OCI-M1 (cell line): ENCODE measurements around the gene CCDC192.

Source experiments
- DNase-seq: peaks from one replicate; lab custom pipeline; 2025; lab: John Stamatoyannopoulos, UW

CCDC192 gene

DNA sequence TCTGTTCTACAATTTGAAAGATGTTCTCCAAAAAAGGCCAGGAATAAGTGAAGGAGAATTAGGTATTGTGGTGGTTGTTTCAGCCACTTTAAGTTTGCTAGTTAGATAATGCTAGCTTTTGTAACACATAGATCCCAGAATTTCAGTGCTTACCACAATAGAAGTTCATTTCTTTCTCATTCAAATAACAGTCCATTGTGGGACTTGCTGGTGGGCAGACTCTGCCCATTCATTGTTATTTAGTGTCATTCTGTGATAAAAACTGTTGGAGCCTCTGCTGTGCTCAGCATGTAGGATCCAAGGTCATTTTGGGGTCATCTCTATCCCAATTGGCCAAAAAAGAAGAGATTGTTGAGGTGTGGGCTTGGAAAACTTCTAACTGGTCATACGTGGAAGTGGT is 106.8 kb downstream of the CCDC192 start:
- no peak for DNase-seq

DNA sequence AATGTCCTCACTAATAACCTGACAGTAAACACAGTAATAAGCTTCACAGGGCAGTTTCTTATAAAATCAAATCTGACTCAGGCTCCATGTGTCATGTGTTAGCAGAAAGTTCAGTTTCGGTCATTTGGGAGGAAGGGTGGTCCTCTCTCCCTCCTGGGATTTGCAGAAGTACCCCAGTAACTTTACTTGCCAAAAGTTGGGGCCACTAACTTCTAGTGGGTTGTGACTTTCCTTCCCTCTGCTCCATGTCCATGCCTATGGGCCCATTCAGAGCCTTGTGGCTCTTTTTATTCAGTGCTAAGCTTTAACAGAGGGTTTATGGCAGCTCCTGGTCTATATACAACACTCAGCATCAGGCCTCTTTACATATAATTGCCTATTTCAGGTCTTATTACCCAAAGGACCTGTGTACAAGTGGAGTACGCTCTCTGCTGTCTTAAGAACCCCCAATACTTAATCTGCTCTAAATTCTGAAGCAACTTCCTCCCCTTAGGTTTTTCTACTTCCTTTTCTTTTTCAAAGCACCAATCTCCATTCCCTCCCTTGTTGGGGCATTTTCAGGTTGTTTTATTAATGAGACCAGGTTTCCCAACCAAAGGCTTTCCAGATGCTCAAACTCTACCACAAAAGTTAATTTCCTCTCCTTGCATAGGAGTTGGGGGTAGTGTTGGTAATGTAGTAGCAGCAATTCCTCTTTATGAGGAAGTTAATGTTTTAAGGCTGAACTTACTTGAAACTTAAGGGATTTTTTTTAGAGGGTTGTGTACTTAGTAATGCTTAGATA is 107.7 kb downstream of the CCDC192 start:
- no peak for DNase-seq

DNA sequence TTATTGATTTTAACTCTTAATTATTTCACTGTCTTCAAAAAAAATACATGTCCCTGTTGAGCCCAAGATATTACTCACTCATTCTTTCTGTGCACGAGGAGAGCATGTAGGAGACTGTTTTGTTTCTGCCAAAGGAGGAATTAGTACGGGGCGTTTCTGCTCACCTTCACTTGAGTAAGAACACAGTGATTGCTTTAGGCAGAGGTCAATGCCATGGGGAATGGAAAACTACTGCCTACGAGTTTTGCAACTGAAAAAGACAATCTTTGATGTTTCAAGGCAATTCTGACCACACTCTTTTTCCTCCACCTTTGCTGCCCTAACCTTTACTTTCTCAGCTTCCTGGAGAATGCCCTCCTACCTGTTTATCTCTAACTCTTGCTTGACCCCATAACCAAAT is 109.4 kb downstream of the CCDC192 start:
- DNase-seq: no peak

DNA sequence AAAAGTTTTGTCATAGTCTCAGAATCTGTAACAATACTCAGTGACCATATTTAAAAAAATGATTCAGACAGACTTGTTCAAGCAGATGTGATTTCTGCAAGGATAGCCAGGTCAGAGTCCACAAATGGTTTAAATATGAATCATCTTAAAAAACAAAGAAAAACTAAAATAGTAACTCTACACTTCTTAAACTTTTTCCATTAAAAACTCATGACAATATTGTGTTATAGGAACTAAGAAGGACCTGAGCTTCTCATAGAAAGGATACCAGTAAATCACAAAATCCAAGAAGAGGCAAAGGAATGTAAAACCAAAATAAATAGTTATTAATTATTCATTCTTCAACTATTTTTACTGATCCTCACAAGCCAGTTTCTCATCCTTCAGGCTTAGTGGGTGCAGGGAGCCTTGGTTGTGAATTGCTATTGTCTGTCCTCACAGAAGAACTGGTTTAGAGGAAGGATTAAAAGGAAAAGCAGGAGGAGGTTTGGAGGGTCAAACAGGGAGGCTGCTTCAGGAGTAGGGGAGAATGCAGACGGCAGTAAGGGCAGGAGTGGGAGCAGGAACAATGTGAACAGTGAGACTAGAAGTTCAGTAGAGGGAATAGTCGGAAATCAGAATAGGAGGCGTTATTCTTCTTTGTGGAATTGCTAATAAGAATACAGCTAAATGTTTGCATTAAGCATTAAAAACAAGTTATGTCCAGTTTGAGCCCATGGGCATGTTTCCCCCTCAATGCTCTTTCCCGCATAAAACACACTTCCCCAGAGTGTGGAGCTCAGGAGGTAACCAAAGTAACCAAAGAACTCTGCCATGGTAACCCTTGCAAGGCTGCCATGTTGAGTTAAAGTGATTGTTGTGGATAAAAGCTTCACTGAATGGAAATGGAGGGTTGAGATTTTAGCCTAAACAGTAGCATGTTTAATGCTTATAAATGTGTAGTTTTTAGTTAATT is 110.7 kb downstream of the CCDC192 start:
- no peak for DNase-seq

DNA sequence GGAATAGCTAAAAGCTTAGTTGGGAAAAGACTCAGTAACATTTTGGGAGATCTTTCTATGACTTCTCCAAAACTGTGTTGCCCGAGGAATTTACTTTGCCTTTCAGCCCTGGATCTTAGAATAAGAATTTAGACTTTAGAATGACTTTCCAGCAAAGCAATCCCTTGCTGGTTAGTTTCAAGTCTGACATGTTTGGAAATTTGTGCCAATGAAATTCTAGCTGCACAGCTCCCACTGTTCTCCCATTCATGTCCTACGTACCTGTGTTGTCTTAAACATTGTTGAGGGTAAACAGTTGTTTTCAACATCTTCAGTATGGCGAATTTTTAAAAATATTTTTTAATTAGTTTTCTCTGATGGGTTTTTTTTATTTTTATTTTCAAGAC is 111.4 kb downstream of the CCDC192 start:
- DNase-seq: no peak

DNA sequence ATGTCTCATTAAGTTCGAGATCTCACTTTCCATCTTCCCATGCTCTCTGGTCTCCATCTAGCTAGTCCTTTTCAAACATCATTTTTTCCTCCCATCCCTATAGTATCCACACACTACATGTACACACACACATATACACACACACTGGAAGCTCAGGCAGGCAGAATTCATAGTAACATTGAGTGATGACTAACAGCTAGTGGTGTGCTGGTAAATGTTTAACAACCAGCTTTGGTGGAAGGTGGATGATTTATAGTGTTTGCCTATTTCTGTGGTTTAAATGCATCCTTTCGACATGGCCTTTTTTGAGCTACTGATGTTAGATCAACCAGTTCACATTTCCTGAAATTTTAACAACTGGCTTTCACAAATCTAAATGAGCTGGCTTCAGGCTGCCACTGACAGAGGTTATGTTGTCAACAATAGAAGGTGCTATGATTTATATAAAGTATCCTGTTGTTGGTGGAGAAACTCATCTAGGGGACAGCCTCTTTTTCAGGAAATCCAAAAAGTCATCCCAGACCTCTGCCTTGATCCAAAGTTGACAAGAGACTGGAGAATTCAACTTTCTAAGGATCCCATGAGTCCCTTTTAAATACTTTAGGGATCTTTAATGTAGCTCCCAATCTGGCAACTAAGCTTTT is 117.8 kb downstream of the CCDC192 start:
- no peak for DNase-seq

DNA sequence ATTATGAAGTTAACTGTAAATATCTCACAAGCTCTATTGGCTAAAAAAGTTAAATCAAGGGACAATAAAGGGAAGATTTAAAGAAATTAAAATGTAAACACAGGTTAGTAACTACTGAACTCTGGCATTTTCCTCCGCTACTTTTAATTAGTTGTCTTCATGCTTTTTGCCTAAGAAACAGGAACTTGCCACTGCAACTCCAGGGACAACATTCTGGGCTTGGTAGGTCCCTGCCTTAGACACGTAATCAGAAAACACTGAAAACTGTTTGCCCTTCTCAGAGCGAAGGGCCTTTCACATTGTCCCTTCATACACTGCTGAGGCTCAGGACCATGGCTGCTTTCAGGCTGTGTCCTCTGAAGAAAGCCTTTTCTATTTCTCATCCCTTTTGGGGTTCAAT is 118.7 kb downstream of the CCDC192 start:
- no peak for DNase-seq

DNA sequence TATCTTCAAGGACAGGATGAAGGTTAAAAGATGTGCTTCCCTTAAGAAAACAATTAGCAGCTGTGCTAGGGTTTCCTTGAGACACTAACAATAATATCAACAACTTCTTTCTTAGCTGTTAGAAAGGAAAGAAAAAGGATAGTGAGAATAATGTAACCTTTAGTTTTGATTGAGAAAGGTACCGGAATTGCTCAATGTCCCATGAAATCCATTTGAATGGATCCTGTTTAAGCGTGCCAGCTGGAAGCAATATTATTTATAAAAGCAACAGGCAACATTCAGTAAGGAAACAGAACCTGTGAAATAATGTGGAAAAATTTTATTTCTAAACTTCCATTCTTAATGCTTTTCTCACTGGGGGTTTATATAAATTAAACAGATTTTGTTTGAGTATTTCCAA is 120.9 kb downstream of the CCDC192 start:
- DNase-seq: no peak

DNA sequence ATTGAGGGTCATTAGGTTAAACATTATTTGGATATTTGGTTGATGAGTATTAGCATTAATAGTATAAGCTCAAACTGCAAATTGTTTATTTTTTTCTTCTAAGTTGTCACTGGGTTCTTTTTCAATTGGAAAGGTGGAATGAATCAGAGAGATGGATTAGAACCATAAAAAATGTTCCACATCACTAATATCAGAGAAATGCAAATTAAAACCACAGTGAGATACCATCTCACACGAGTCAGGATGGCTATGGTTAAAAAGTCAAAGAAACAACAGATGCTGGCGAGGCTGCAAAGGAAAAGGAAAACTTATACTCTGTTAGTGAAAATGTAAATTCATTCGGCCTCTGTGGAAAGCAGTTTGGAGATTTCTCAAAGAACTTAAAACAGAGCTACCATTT is 122.8 kb downstream of the CCDC192 start:
- no peak for DNase-seq

DNA sequence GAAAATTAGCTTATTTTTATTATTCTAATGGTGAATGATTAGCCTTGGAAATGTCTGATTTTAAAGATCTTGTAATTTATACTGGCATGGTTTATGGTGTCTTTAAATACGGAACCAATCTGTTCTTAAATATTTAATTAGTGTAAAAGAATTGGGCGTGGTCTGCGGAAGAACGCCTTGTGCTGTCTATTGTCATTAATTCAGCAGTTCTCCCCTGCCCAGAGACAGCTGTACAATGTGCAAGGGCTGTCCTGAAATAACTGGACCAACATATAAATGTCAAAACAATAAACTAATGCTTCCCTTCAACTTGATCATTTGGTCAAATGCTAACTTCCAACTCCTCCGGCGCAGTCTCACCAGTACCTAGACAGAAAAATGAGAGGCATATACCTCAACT is 124.3 kb downstream of the CCDC192 start:
- DNase-seq: no peak

DNA sequence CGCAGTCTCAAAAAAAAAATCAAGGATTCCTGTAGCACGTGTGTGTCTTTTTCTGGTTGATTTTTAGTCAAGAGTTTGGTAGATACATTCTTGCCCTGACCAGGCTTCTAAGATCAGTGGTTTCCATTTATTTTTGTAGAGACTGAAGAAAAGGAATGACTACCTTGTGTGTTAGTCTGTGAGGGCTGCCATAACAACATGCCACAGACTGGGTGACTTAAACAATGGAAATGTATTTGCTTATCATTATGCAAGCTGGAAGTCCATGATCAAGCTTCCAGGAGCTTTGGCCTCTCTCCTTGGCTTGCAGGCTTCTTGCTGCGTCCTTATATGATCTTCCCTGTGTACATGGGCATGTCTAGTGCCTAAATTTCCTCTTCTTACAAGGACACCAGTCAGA is 127.0 kb downstream of the CCDC192 start:
- DNase-seq: no peak

DNA sequence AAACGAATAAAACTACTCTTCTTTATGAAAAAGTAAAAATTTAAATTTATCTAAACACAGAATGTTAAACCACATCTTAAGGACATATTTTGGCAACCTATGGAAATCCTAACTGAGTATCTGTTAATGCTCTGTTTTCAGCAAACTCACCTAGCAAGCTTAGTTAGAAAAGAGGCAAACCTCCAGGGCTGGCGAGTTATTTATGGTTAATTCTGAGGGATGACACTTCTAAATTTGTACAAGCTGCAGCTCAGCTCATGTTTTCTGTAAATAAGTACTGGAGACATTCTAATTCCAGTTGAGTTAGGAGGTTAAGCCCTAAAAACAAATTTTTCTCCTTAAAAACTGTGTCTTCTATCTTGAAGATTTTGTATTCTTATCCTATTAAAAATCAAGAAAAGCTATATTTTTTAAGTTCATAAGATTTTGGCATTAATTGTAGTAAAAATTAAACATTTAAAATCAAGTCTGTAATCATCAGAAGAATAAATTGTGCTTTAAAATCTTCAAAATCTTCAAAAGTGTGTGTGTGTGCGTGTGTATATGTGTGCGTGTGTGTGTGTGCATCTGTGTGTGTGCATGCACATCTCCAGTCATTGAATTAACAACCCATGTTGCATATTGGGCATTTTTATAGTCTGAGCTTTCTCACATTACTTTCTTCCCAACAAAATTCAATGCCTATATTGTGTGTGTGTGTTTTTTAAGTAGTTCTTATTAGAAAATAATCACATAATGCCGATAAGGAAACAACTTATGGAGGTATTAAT is 127.8 kb downstream of the CCDC192 start:
- DNase-seq: no peak

DNA sequence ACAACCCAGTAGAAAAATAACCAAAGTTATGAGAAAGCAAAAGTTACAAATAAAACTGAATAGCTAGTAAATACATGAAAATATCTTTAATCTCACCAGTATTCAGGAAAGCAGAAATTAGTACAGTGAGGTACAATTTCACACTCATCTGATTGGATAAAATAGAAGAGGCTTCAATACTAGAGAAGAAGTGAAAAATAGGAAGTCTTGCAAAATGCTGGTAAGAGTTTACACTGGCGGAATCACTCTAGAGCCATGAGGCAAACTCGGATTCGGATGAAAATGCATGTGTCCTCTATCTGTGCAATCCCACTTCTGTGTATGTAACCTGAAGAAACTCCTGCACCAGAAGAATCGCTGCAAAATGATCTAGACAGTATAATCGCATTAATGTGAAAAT is 128.9 kb downstream of the CCDC192 start:
- DNase-seq: no peak

DNA sequence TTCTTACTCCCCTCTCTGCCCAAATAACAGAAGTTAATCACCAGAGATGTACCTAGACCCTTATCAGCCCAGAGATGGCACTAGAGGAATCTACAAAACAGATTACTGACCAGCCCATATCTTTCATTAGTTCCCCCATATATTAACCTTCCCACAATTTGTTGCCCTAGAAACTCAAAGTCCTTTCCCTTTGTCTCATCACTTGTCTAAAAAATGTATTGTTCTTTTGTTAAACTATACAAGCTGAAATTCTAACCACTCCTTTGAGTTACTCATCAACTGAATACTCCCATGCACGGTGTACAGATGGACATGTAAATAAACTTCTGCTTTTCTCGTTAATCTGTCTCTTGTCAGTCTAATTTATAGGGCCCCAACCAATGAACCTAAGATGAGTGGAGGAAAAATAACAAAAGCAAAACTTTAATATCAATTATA is 130.9 kb downstream of the CCDC192 start:
- DNase-seq: peak; percentile 34

DNA sequence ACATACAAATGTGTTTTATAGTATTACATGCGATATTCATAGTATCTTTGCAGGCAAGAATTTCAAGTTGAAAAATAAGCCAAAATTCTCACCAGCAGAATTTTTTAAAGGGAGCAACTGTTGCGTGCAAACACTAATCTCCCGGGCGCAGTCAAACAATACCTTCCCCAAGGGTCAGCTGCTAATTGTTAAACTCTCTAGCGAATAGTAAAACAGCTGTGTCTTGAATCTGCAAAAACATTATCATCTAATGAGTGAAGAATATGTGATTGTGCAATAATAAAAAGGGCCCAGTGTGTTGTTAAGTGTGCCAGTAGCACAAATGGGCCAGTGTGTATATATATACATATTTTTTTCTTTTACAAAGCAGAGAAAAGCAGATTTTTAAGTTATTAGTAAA is 131.4 kb downstream of the CCDC192 start:
- peak; percentile 18 for DNase-seq

DNA sequence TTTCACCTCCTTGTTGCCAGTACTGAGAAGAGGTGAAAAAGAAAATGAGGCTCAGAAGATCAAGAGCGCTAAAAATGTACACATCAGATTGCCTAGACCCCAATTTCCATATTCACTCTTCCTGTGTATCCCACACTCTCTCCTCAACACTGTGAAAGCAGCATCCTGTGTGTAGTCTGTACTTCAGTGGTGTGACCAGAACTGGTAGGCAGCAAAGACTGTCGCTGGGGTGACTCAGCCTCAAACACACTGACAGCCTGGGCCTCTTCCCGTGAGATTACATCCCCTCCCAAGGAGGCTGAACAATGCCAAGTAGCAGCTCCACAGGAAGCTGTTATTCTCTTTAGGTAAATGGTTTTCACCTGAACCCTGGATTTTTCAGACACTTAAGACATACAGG is 135.5 kb downstream of the CCDC192 start:
- no peak for DNase-seq

DNA sequence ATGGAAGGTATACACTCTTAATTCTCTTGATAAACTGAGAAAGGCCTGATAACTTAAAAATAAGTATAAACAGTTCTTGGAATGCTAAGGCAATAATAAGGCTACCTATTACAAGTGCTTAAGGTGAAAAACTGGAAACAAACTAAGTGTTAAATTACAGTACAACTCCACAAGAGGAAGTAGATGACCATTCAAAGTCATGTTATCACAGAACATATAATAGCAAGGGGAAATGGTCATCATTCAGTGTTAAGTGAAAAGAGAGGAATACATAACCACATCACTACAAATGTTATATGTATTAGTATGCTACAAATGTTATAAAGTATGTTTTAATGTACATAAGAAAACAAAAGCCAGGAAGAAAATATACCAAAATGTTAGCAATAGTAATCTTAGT is 135.9 kb downstream of the CCDC192 start:
- DNase-seq: peak; percentile 1

DNA sequence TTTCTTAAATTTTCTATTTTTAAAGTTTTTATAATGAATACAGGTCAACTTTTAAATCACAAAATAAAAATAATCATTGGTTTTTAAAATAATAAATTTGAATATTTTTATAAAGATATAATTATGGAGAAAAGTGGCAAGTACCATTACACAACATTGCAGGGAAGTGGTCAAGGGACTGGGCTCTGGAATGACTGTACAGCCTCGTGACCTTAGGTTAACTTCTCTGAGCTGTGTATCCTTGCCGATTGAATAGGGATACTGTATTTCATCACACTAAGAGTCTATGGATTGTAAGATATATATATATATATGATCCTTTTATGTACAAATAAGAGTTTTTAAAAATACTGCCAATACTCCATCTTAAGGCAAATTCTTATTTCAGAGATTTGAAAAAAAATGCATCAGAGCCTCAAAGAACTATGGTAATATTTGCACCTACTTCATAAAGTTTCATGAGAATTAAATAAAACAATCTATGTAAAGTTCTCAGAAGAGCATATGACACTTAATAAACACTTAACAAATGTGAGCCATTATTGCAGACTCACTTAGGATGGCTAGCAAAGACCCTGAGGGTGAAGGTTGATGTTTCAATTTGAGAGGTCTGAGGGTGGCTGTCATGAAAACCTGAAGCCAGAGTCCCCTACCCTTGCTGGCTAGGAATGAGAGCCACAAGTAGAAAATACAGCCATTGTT is 136.5 kb downstream of the CCDC192 start:
- no peak for DNase-seq

DNA sequence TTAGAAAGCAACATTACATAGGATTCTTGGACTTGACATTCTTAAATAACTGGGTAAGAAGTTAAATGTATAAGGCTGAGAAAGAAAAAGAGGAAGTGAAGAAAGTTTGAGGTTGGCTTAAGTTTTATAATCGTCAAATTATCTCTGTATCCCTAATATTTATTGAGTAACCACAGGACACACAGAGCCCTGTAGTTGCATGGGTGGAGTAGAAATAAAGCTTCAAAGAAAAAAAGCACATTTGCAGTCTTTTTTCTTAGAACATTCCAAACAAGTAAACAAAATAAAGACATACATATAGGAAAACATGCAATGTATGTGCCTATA is 137.0 kb downstream of the CCDC192 start:
- peak; percentile 0 for DNase-seq

DNA sequence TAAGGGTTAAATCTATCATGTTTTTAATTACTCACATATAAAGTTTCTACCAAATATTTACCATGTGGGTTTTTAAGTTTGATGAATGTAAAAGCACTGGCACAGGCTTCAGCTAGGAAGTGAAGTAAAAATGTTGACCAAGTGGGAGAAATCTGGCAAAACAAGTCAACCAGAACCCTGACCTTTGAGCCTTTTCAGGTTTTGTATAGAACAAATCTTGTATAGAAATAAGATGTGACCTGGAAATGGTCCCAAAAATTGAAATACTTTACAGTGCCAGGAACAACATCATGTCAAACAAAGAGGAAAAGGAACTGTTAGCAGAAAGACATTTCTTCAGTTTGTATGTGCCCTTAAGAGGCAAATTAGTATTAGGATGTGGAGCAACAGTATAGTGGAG is 137.6 kb downstream of the CCDC192 start:
- DNase-seq: no peak

DNA sequence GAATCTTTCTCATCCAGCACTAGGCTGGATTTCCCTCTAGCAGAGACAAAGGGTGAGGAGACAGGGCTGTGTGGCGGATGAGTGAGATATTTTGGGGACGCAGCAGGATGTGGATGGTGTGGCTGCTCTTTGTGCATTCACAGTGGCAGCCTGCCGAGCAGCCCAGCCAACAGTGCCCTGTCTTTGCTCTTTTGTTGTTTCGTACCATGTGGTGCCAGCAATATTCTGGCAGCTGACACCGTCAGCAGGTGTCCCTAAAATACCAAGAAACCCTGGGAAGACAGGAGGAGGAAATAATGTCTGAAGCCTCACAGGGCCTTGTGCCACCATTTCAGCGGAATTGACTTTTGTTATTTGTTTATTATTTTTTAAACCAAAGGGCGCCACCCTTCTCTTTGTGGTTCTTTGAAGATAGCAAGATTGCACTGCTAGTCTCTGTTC is 141.4 kb downstream of the CCDC192 start:
- DNase-seq: no peak
